T-helper 1 cell treated with Interleukin-12 subunit alpha and Interleukin-12 subunit beta and Interleukin-4 antibody, amounts not matched to agents 30 μg/mL and 1 μg/mL, for 36 hours (primary cell): ENCODE results near the gene MGAT1.
A peak's percentile ranks its signal among the peaks of the same experiment; 100 is the strongest.

Experiments used
- H3K27ac Mint-ChIP-seq: one replicate; pipeline ENCODE4 v1.8.0; 2021; ENCODE audit warnings: mild to moderate bottlenecking, mixed read lengths
- H3K27me3 Mint-ChIP-seq: one replicate; pipeline ENCODE4 v1.8.0; 2021; ENCODE audit warnings: low read depth, mixed read lengths
- H3K36me3 Mint-ChIP-seq: one replicate; pipeline ENCODE4 v1.8.0; 2021; ENCODE audit warnings: low read depth, mixed read lengths
- H3K4me1 Mint-ChIP-seq: one replicate; pipeline ENCODE4 v1.8.0; 2021; ENCODE audit warnings: low read depth, mixed read lengths
- H3K4me3 Mint-ChIP-seq: one replicate; pipeline ENCODE4 v1.8.0; 2021; ENCODE audit warnings: mild to moderate bottlenecking, moderate library complexity, mixed read lengths
- H3K9me3 Mint-ChIP-seq: one replicate; pipeline ENCODE4 v1.8.0; 2021; ENCODE audit warnings: mixed read lengths

MGAT1 gene

GRCh38 chr5:180802325-180803180 is at the start of gene MGAT1:
Gene MGAT1, minus strand, starts transcription at chr5:180802806. Its CDS starts 9,835 bp downstream, at chr5:180792971.
- Mint-ChIP-seq H3K27ac (peak within 1 kb of the TSS; percentile 88), H3K36me3 (peaks cover 39% of the 10 kb centered on the region), H3K4me3 (peak within 1 kb of the TSS; percentile 89), H3K9me3 (no peaks in the 10 kb centered on the region), H3K4me1 (peaks cover 74% of the 10 kb centered on the region), H3K27me3 (no peaks in the 10 kb centered on the region)

GRCh38 chr5:180850434-180851078 is 48.0 kb upstream of the MGAT1 start:
- peaks cover 88% of the 10 kb centered on the region for H3K36me3 Mint-ChIP-seq
- no peak overlapping the region for H3K4me3 Mint-ChIP-seq
- no peaks in the 10 kb centered on the region for H3K4me1 Mint-ChIP-seq
- no peaks in the 10 kb centered on the region for H3K27me3 Mint-ChIP-seq
- no peak overlapping the region for H3K27ac Mint-ChIP-seq
- H3K9me3 Mint-ChIP-seq = peaks cover 78% of the 10 kb centered on the region

GRCh38 chr5:180849827-180850226 is 47.2 kb upstream of the MGAT1 start:
- no peak overlapping the region for H3K4me3 Mint-ChIP-seq
- peaks cover 78% of the 10 kb centered on the region for H3K9me3 Mint-ChIP-seq
- no peak overlapping the region for H3K27ac Mint-ChIP-seq
- peaks cover 82% of the 10 kb centered on the region for H3K36me3 Mint-ChIP-seq
- no peaks in the 10 kb centered on the region for H3K27me3 Mint-ChIP-seq
- H3K4me1 Mint-ChIP-seq = no peaks in the 10 kb centered on the region

- Mint-ChIP-seq H3K9me3 (peaks cover 78% of the 10 kb centered on the region), H3K27ac (no peak overlapping the region), H3K4me3 (no peak overlapping the region), H3K4me1 (no peaks in the 10 kb centered on the region), H3K27me3 (no peaks in the 10 kb centered on the region), H3K36me3 (peaks cover 73% of the 10 kb centered on the region)
Measured at GRCh38 chr5:180848878-180849277, 46.3 kb upstream of the MGAT1 start.

- no peaks in the 10 kb centered on the region for H3K4me1 Mint-ChIP-seq
- peaks cover 67% of the 10 kb centered on the region for H3K36me3 Mint-ChIP-seq
- H3K27me3 Mint-ChIP-seq = no peaks in the 10 kb centered on the region
- peaks cover 72% of the 10 kb centered on the region for H3K9me3 Mint-ChIP-seq
- no peak overlapping the region for H3K27ac Mint-ChIP-seq
- H3K4me3 Mint-ChIP-seq = no peak overlapping the region
Measured at GRCh38 chr5:180848265-180848664, 45.7 kb upstream of the MGAT1 start.

- Mint-ChIP-seq H3K9me3 (peaks cover 65% of the 10 kb centered on the region), H3K4me1 (no peaks in the 10 kb centered on the region), H3K4me3 (no peak overlapping the region), H3K36me3 (peaks cover 58% of the 10 kb centered on the region), H3K27ac (no peak overlapping the region), H3K27me3 (no peaks in the 10 kb centered on the region)
Measured at GRCh38 chr5:180847026-180847425, 44.4 kb upstream of the MGAT1 start.

- no peaks in the 10 kb centered on the region for H3K27me3 Mint-ChIP-seq
- H3K27ac Mint-ChIP-seq = no peak overlapping the region
- peaks cover 46% of the 10 kb centered on the region for H3K9me3 Mint-ChIP-seq
- no peaks in the 10 kb centered on the region for H3K4me1 Mint-ChIP-seq
- peaks cover 43% of the 10 kb centered on the region for H3K36me3 Mint-ChIP-seq
- no peak overlapping the region for H3K4me3 Mint-ChIP-seq
Measured at GRCh38 chr5:180844858-180845257, 42.3 kb upstream of the MGAT1 start.

- Mint-ChIP-seq H3K27ac (no peak overlapping the region), H3K4me3 (no peak overlapping the region), H3K9me3 (peaks cover 42% of the 10 kb centered on the region), H3K27me3 (no peaks in the 10 kb centered on the region), H3K36me3 (peaks cover 38% of the 10 kb centered on the region), H3K4me1 (no peaks in the 10 kb centered on the region)
Measured at GRCh38 chr5:180844432-180844831, 41.8 kb upstream of the MGAT1 start.

GRCh38 chr5:180839935-180840334 is 37.3 kb upstream of the MGAT1 start:
- Mint-ChIP-seq H3K27me3 (no peaks in the 10 kb centered on the region), H3K4me3 (no peak overlapping the region), H3K36me3 (peaks cover 27% of the 10 kb centered on the region), H3K27ac (no peak overlapping the region), H3K9me3 (peaks cover 14% of the 10 kb centered on the region), H3K4me1 (no peaks in the 10 kb centered on the region)

GRCh38 chr5:180839227-180839626 is 36.6 kb upstream of the MGAT1 start:
- H3K27me3 Mint-ChIP-seq = no peaks in the 10 kb centered on the region
- peaks cover 32% of the 10 kb centered on the region for H3K36me3 Mint-ChIP-seq
- peaks cover 5% of the 10 kb centered on the region for H3K4me1 Mint-ChIP-seq
- H3K4me3 Mint-ChIP-seq = no peak overlapping the region
- H3K27ac Mint-ChIP-seq = no peak overlapping the region
- H3K9me3 Mint-ChIP-seq = peaks cover 14% of the 10 kb centered on the region

GRCh38 chr5:180837478-180837877 is 34.9 kb upstream of the MGAT1 start:
- H3K9me3 Mint-ChIP-seq = peaks cover 11% of the 10 kb centered on the region

GRCh38 chr5:180832638-180833068 is 30.0 kb upstream of the MGAT1 start:
- H3K4me1 Mint-ChIP-seq = peaks cover 26% of the 10 kb centered on the region
- H3K4me3 Mint-ChIP-seq = peak overlapping the region; percentile 97
- peaks cover 46% of the 10 kb centered on the region for H3K36me3 Mint-ChIP-seq
- H3K27me3 Mint-ChIP-seq = no peaks in the 10 kb centered on the region
- peaks cover 9% of the 10 kb centered on the region for H3K9me3 Mint-ChIP-seq
- peak overlapping the region; percentile 98 for H3K27ac Mint-ChIP-seq

More at GRCh38 chr5:180837478-180837877, 34.9 kb upstream of the MGAT1 start:
- no peak overlapping the region for H3K27ac Mint-ChIP-seq
- H3K4me3 Mint-ChIP-seq = no peak overlapping the region
- peaks cover 39% of the 10 kb centered on the region for H3K36me3 Mint-ChIP-seq
- H3K27me3 Mint-ChIP-seq = no peaks in the 10 kb centered on the region
- peaks cover 10% of the 10 kb centered on the region for H3K4me1 Mint-ChIP-seq

- no peaks in the 10 kb centered on the region for H3K27me3 Mint-ChIP-seq
- H3K4me1 Mint-ChIP-seq = peaks cover 27% of the 10 kb centered on the region
- peaks cover 41% of the 10 kb centered on the region for H3K36me3 Mint-ChIP-seq
- peak overlapping the region; percentile 98 for H3K27ac Mint-ChIP-seq
- H3K9me3 Mint-ChIP-seq = peaks cover 9% of the 10 kb centered on the region
- peak overlapping the region; percentile 97 for H3K4me3 Mint-ChIP-seq
Measured at GRCh38 chr5:180831139-180832093, 28.8 kb upstream of the MGAT1 start.
